K562 (cell line): ENCODE data around the gene AMMECR1.
"Not testable (repeated sequence)": the region's sequence is repeated elsewhere in the genome, so short reads cannot be mapped to it uniquely, and the experiment has no call there.

Source experiments
- BHLHE40 ChIP-seq: IDR thresholded peaks from 2 replicates; pipeline ENCODE4 v1.6.1; 2011; ENCODE audit warnings: low read length, improper control_type of control experiment
- CC2D1A ChIP-seq: fragments of 450-650 bp; IDR thresholded peaks from 2 replicates; pipeline ENCODE4 v1.6.1; 2017; ENCODE audit warnings: mild to moderate bottlenecking
- NR2C2 ChIP-seq, 2 experiments: fragments of 200-800 bp in 1 of 2; sonication (Bioruptor generic) in 1 of 2; sonication (generic) in 1 of 2; formaldehyde crosslinking in 1 of 2; IDR thresholded peaks; 2 replicates each; pipeline versions ENCODE4 v1.6.1 to v1.8.0; 2016 to 2022; ENCODE audit warnings: mild to moderate bottlenecking in 1 of 2, missing compliant biosample characterization in 1 of 2, missing genetic modification characterization in 1 of 2, missing genetic modification reagents in 1 of 2
- VEZF1 ChIP-seq: fragments of 200-800 bp; sonication (Bioruptor generic); IDR thresholded peaks from 2 replicates; pipeline ENCODE4 v1.6.1; 2017; ENCODE audit warnings: missing genetic modification characterization, missing compliant biosample characterization
- ZNF174 ChIP-seq: fragments of 250-450 bp; sonication (Bioruptor Pico); IDR thresholded peaks from 2 replicates; pipeline ENCODE4 v1.4.0; 2020; ENCODE audit warnings: mild to moderate bottlenecking

GRCh38 chrX:110328613-110329012 is 10.7 kb upstream of the AMMECR1 start:
- not testable (repeated sequence) for TF ChIP-seq VEZF1 (CRISPR knock-in tag); NR2C2 (CRISPR knock-in tag; IDR thresholded peaks at IDR 0.05); NR2C2 (tag; IDR thresholded peaks at IDR 0.05); ZNF174; CC2D1A; BHLHE40
